ENCODE data around the gene EVPLL.

- TF ChIP-seq CTCF (conservative IDR thresholded peaks at IDR 0.05; ENCODE audit: low read length) (peak; percentile 42), EZH2phosphoT487 (IDR thresholded peaks at IDR 0.05; ENCODE audit: borderline replicate concordance, low read depth, low read length) (no peak)
Measured at GRCh38 chr17:18362698-18363100, 14.9 kb upstream of the EVPLL start.

All from OCI-LY7 (cell line).